HG03342 (cell line): ENCODE data around the gene AGTPBP1.

Experiments used
- ATAC-seq: cut with Tn5 transposase; IDR thresholded peaks from one replicate; pipeline ENCODE4 v1.9.1; 2021; ENCODE audit warnings: mild to moderate bottlenecking, moderate library complexity; ENCODE audit not compliant: unreplicated experiment

AGTPBP1 gene

GRCh38 chr9:85505612-85506011 is 236.1 kb downstream of the AGTPBP1 start:
- ATAC-seq: no peak

GRCh38 chr9:85502815-85503655 is 238.7 kb downstream of the AGTPBP1 start:
- ATAC-seq: no peak

DNA sequence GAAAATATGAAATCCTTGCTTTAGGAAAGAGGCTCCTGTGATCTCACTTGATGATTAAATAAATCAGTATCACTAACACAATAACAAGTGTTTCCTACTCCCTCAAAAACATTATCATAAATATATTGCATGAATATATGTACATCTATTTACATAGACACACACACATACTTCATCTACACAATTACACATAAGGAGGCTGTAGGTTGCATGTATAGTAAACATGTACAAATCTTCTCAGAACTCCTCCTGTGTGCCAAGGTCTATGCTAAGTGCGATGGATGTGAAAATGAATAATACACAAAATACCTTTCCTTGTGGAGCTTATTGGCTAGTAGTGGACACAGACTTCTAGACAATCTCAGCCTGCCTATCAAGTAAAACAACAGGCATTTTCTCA is 239.9 kb downstream of the AGTPBP1 start:
- ATAC-seq: no peak

DNA sequence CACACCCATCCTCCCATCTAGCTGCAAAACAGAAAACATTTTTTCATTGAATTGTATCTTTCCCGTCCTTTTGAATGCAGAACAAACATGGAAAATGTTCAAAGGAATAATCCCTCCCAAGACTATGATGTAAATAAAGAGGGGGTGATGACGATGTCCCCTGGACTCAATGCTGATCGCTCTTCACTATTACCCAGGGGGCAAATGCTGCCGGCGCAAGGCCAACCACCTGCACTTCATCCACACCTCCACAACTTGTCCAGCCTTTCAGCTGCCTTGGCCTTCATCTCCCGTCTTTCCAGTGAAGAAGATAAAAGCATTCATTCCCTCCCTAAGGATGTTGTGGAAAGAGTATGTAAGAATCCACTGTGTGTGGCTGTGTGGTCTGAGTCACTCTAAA is 240.3 kb downstream of the AGTPBP1 start:
- no peak for ATAC-seq
